GM19240 (cell line): ENCODE data around the gene GLT1D1.

ENCODE experiments used
- DNase-seq: peaks from one replicate; pipeline ENCODE4 v3.0.0; 2011; ENCODE audit warnings: low spot score; ENCODE audit not compliant: insufficient read length

The GLT1D1 gene

DNA sequence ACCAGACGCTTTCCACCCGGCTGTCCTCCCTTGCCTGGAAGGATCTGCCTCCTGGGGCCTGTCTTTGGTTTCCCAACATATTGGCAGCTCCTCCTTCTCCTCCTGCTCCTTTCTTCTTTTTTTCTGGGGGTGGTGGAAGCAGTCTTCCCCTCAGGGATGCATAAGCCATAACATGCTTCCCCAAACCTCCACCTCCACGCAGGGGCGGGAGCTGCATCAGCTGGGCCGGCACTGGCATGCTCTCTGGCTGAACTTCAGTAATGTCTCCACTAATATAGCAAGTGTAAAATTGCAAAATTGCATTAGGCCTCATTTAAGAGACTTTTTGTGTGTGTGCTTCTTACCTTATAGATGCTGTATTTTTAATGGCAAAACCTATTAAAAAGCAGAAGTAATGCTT is 58.6 kb downstream of the GLT1D1 start:
- no peak for DNase-seq

- DNase-seq: peak; percentile 13
Observed at GRCh38 chr12:128914908-128915563, 61.8 kb downstream of the GLT1D1 start.

- DNase-seq: no peak
Observed at GRCh38 chr12:128916425-128916824, 63.1 kb downstream of the GLT1D1 start.

GRCh38 chr12:128918481-128919260 is 65.4 kb downstream of the GLT1D1 start:
- DNase-seq: no peak

GRCh38 chr12:128920468-128920867 is 67.2 kb downstream of the GLT1D1 start:
- DNase-seq: no peak

- no peak for DNase-seq
Observed at GRCh38 chr12:128928361-128928760, 75.1 kb downstream of the GLT1D1 start.

GRCh38 chr12:128929057-128929456 is 75.8 kb downstream of the GLT1D1 start:
- no peak for DNase-seq

DNA sequence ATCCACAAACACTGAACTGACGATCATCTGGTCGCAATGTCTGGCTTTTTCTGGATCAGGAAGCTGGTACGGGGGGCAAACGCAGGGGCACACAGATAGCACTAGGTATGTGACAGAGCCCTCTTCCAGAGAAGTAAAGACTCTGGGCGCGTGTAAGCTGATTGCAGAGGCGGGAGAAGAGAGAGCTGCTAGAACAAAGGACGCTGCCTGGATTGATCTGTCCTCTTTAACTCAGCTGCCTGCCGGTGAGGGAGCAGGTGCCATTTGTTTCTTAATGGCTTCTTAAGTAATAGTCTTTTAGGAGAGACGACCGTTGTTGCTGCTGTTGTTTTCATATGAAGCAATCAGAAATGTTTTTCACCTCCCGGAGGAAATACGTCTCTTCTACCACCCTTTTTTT is 77.3 kb downstream of the GLT1D1 start:
- no peak for DNase-seq

DNA sequence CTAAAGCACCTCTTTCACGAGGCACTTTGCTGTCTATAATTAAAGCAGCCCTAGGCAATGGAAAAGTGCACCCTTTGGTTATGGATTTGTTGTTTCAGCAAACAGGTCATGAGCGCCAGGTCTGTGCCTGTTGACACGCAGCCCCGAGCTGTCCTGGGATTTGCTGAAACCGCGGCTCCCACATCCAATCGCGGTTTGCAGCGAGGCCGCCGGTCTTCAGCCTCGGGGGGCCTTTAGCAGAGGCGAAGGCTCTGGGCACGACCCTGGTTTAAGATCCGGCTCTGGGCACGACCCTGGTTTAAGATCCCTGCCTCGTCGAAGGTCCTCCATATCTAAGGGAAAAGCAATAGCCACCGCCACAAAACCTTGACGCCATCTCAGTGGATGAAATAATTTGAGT is 79.2 kb downstream of the GLT1D1 start:
- DNase-seq: no peak

DNA sequence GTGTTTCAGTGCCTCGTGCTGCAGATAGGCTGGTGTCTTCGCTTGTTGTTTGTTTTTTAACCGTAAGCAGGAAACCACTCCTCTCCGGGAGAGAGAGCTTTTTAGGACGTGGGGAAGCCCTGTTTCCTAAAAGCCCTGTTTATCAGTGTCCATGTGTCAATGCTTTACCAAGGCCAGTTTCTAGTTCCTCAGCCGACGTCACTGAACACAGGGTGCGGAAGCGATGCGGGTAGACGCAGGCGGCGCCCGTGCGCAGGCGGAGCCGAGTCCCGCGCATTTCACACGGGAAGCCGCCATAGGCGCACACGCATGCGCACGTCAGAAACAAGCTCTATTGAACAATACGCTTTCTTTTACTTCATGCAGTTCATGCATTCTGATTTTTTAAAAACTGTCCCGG is 79.8 kb downstream of the GLT1D1 start:
- DNase-seq: no peak

DNA sequence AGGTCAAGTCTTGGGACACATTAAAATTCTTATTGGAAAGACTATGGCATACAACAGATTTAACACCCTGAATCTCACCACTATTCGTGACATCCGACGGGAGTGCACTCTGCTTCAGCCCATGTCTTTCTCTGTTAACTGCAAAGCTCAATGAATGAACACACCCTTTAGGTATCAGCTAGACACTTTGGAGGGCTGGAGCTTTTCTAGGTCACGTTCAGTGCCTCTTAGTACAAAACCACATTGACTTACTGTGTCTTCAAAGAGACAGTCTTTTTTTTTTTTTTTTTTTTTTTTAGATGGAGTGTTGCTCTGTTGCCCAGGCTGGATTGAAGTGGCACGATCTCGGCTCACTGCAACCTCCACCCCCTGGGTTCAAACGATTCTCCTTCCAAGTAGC is 80.6 kb downstream of the GLT1D1 start:
- DNase-seq: no peak

GRCh38 chr12:128938886-128939285 is 85.6 kb downstream of the GLT1D1 start:
- DNase-seq: no peak

- no peak for DNase-seq
Observed at GRCh38 chr12:128940090-128940888, 87.0 kb downstream of the GLT1D1 start.

GRCh38 chr12:128940974-128941373 is 87.7 kb downstream of the GLT1D1 start:
- DNase-seq: no peak

DNA sequence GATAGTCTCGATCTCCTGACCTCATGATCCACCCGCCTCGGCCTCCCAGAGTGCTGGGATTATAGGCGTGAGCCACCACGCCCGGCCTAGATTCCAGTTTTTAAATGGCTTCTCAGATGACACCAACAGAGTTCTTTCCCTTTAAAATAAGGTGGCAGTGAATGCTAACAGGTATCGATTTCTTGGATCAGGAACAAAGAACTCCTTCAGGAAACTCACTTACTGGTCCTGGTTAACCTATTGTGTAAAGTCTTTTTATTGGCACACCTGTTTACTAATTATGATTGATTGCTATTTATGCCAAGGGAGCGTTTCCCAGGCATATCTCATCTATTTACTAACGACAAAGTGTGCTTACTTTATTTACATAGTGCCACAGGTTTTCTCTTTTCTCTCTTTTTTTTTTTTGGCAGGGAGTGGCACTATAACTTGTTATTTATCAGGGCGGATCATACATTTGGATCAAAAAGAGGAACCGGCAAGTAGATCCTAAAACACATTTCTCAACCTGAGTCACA is 89.7 kb downstream of the GLT1D1 start:
- DNase-seq: no peak

GRCh38 chr12:128944956-128945355 is 91.7 kb downstream of the GLT1D1 start:
- no peak for DNase-seq

DNA sequence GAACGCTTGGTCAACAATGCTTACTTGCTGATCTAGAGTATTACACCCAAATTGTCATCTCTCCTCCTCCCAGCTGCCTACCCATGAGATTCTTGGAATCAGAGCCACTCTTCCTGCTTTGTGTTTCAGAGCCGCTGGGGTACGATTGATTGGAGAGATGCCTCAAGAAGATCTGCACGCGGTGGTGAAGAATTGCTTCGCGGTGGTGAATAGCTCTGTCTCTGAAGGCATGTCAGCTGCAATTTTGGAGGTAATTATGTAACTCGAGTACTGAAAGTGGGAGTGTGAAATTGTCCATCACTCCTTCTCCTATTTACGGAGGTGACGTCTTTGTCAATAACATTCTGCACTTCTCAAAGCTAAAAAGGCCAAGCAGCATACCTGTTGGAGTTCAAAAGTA is 93.9 kb downstream of the GLT1D1 start:
- DNase-seq: no peak

- DNase-seq: no peak
Observed at GRCh38 chr12:128949086-128949485, 95.8 kb downstream of the GLT1D1 start.

GRCh38 chr12:128951448-128951847 is 98.2 kb downstream of the GLT1D1 start:
- DNase-seq: no peak

- no peak for DNase-seq
Observed at GRCh38 chr12:128956755-128957154, 103.5 kb downstream of the GLT1D1 start.

- DNase-seq: no peak
Observed at GRCh38 chr12:128959901-128960300, 106.6 kb downstream of the GLT1D1 start.

DNA sequence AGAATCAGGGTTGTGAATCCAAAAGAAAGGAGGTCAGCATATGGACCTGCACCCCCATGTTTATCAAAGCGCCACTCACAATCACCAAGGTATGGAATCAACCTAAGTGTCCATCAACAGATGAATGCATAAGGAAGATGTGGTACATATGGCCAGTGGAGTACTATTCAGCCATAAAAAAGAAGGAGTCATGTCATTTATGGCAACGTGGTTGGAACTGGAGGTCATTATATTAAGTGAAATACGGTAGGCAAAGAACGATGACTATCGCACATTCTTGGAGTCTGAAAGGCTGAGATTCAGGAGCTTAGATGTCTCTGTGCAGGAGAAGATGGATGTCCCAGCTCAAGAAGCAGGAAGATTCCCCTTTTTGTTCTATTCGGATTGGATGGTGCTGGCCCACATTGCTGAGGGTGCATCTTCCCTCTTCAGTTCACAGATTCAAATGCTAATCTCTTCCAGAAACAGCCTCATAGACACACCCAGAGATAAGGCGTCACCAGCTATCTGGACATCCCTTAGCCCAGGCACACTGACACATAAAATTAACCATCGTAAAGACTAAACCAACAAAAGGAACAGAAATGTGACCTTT is 108.1 kb downstream of the GLT1D1 start:
- DNase-seq: no peak
